NB4 (cell line): ENCODE data around the gene DRG2.

Experiments
- DNase-seq: peaks from one replicate; pipeline ENCODE4 v3.0.0; 2010; ENCODE audit warnings: low read depth
- H3K4me3 ChIP-seq: one replicate; pipeline ENCODE4 v1.5.1; 2011; ENCODE audit warnings: mild to moderate bottlenecking, low read depth, low read length, moderate library complexity
- CTCF ChIP-seq: IDR thresholded peaks from one replicate; pipeline ENCODE4 v1.5.1; 2012; ENCODE audit warnings: low read depth, low read length
- MAX ChIP-seq: IDR thresholded peaks from 2 replicates; pipeline ENCODE4 v1.6.1; 2011; ENCODE audit warnings: low read depth, low read length
- MYC ChIP-seq: IDR thresholded peaks from 2 replicates; pipeline ENCODE4 v1.6.1; 2011; ENCODE audit warnings: low read depth, low read length
- POLR2A ChIP-seq: IDR thresholded peaks from 2 replicates; pipeline ENCODE4 v1.6.1; 2011; ENCODE audit warnings: mild to moderate bottlenecking; ENCODE audit not compliant: insufficient read length; ENCODE audit errors: extremely low read depth

DRG2 gene

GRCh38 chr17:18156171-18156975, 68.6 kb downstream of the DRG2 start:
- no peak for DNase-seq
- no peak overlapping the region for H3K4me3 ChIP-seq
- TF ChIP-seq CTCF (no peak), MYC (no peak), POLR2A (no peak), MAX (no peak)

- H3K4me3 ChIP-seq, result no peak overlapping the region
- TF ChIP-seq MAX (no peak), POLR2A (no peak), CTCF (no peak), MYC (no peak)
- no peak for DNase-seq
These were observed 69.2 kb downstream of the DRG2 start for GRCh38 chr17:18156976-18157280.
